ENCODE data around the gene ICE2. TPM values are rescaled to one million over a fixed set of nuclear protein-coding genes. Genes with fewer than 3 reads are reported as not detected.

ICE2 gene
- total RNA-seq, 5 donors from 2014 or later (not counting 1 experiment from before 2014, with no cell fraction given): 47.4 to 68.7 (median 52.4) TPM

GRCh38 chr15:60486742-60487141 lies 7.8 kb upstream of the ICE2 start:
- H3K4me1 Mint-ChIP-seq: peaks cover 32 to 42% (median 40%) of the 10 kb centered on the region in 3 donors
- H3K27ac Mint-ChIP-seq: no peak overlapping the region
- peaks cover 5% of the 10 kb centered on the region for H3K36me3 Mint-ChIP-seq
- Histone ChIP-seq H3K36me3 (ENCODE audit: control insufficient read depth in 2 of 2, extremely low read depth in 1 of 2, insufficient read depth in 1 of 2, low read length in 1 of 2) (peaks cover 0 to 6% of the 10 kb centered on the region in 2 donors), H3K9me3 (no peaks in the 10 kb centered on the region), H3K4me1 (ENCODE audit: control insufficient read depth in 1 of 2, extremely low read depth in 1 of 2, insufficient read depth in 2 of 2, low read length in 2 of 2) (no peaks in the 10 kb centered on the region), H3K27ac (ENCODE audit: low read length) (no peak overlapping the region), H3K27me3 (replicated peaks in 1 of 2; ENCODE audit: control insufficient read depth in 2 of 2, extremely low read depth in 1 of 2, insufficient read depth in 2 of 2, low read length in 1 of 2) (no peaks in the 10 kb centered on the region), H3K4me3 (ENCODE audit: control insufficient read depth in 1 of 2, extremely low read depth in 1 of 2, low read length in 1 of 2) (no peak overlapping the region)
- no CpG with 5 or more reads among the region's 2 CpGs for WGBS (ENCODE audit: insufficient coverage)
- DNase-seq: no peak
- ChIA-PET CTCF (interaction anchor here in 1 of 2 donors (0.7 kb wide), 1 partner anchor 50 kb away, joined by 4 read pairs; no protein-coding TSS in a partner anchor), POLR2A (interaction anchor here (0.7 to 1.4 kb wide), 2 partner anchors 8 to 31 kb away, joined by 5 to 6 read pairs; no protein-coding TSS in a partner anchor)
- H3K4me3 Mint-ChIP-seq: no peak overlapping the region
- H3K27me3 Mint-ChIP-seq: no peaks in the 10 kb centered on the region
- ATAC-seq (replicated peaks in 1 of 4): no peak
- no peaks in the 10 kb centered on the region for H3K9me3 Mint-ChIP-seq

GRCh38 chr15:60485365-60486055 lies 6.6 kb upstream of the ICE2 start:
- no peaks in the 10 kb centered on the region for H3K4me1 ChIP-seq (ENCODE audit: control insufficient read depth in 1 of 2, extremely low read depth in 1 of 2, insufficient read depth in 2 of 2, low read length in 2 of 2)
- ATAC-seq (replicated peaks in 1 of 4) (peak in 1 of 4 experiments; percentile 9), DNase-seq (no peak)
- H3K9me3 ChIP-seq: no peaks in the 10 kb centered on the region
- no peak overlapping the region for H3K4me3 ChIP-seq (ENCODE audit: control insufficient read depth in 1 of 2, extremely low read depth in 1 of 2, low read length in 1 of 2)
- H3K4me1 Mint-ChIP-seq: peaks cover 34 to 45% (median 42%) of the 10 kb centered on the region in 3 donors
- no peak overlapping the region for H3K27ac ChIP-seq (ENCODE audit: low read length)
- no CpG with 5 or more reads among the region's 6 CpGs for WGBS (ENCODE audit: insufficient coverage)
- no peak overlapping the region for H3K27ac Mint-ChIP-seq
- ChIA-PET CTCF (interaction anchor here (0.7 to 1.0 kb wide), 2 partner anchors 36 to 432 kb away, joined by 3 to 4 read pairs; no protein-coding TSS in a partner anchor), POLR2A (interaction anchor here in 1 of 2 donors (0.7 to 1.4 kb wide), 3 partner anchors 9 to 320 kb away, joined by 3 to 6 read pairs (median 4); no protein-coding TSS in a partner anchor)
- H3K36me3 Mint-ChIP-seq: peaks cover 5% of the 10 kb centered on the region
- peaks cover 0 to 3% of the 10 kb centered on the region in 2 donors for H3K36me3 ChIP-seq (ENCODE audit: control insufficient read depth in 2 of 2, extremely low read depth in 1 of 2, insufficient read depth in 1 of 2, low read length in 1 of 2)
- no peaks in the 10 kb centered on the region for H3K9me3 Mint-ChIP-seq
- H3K27me3 ChIP-seq (replicated peaks in 1 of 2; ENCODE audit: control insufficient read depth in 2 of 2, extremely low read depth in 1 of 2, insufficient read depth in 2 of 2, low read length in 1 of 2): no peaks in the 10 kb centered on the region
- no peak overlapping the region for H3K4me3 Mint-ChIP-seq
- no peaks in the 10 kb centered on the region for H3K27me3 Mint-ChIP-seq

DNA sequence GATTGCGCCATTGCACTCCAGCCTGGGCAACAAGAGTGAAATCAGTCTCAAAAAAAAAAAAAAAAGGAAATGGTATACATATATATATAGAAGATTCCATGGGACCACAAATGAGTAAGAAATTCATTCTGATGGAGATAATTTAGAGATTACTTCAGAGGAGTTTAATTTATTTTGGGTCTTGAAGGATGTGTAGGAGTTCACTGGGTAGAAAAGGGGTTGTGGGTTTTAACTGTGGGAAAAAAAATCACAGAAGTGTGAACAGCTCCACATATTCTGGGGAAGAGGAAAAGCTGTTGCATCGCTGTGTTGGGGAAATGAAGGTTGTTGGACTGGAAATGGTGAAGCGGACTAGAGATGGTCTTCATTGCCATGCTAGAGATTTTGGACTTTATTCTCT lies 4.1 kb upstream of the ICE2 start:
- no peaks in the 10 kb centered on the region for H3K9me3 ChIP-seq
- no peak overlapping the region for H3K27ac ChIP-seq (ENCODE audit: low read length)
- no peaks in the 10 kb centered on the region for H3K36me3 Mint-ChIP-seq
- WGBS (ENCODE audit: insufficient coverage): 100% methylated on average over 1 of the region's 3 CpGs
- peaks cover 9 to 11% of the 10 kb centered on the region in 2 experiments for H3K4me1 ChIP-seq (ENCODE audit: control insufficient read depth in 1 of 2, extremely low read depth in 1 of 2, insufficient read depth in 2 of 2, low read length in 2 of 2)
- H3K4me3 ChIP-seq (ENCODE audit: control insufficient read depth in 1 of 2, extremely low read depth in 1 of 2, low read length in 1 of 2): no peak overlapping the region
- no peaks in the 10 kb centered on the region for H3K36me3 ChIP-seq (ENCODE audit: control insufficient read depth in 2 of 2, extremely low read depth in 1 of 2, insufficient read depth in 1 of 2, low read length in 1 of 2)
- ChIA-PET POLR2A (no interaction called here), CTCF (interaction anchor here in 1 of 2 donors (0.6 to 1.0 kb wide), 2 partner anchors 26 to 79 kb away, joined by 3 to 4 read pairs; no protein-coding TSS in a partner anchor)
- ATAC-seq (replicated peaks in 1 of 4) (no peak), DNase-seq (no peak)
- no peaks in the 10 kb centered on the region for H3K9me3 Mint-ChIP-seq
- no peak overlapping the region for H3K4me3 Mint-ChIP-seq
- H3K27ac Mint-ChIP-seq: no peak overlapping the region
- no peaks in the 10 kb centered on the region for H3K27me3 ChIP-seq (replicated peaks in 1 of 2; ENCODE audit: control insufficient read depth in 2 of 2, extremely low read depth in 1 of 2, insufficient read depth in 2 of 2, low read length in 1 of 2)
- peaks cover 56 to 63% (median 56%) of the 10 kb centered on the region in 3 donors for H3K4me1 Mint-ChIP-seq
- no peaks in the 10 kb centered on the region for H3K27me3 Mint-ChIP-seq

GRCh38 chr15:60480888-60481287 lies 1.9 kb upstream of the ICE2 start:
- Mint-ChIP-seq H3K36me3 (peaks cover 4% of the 10 kb centered on the region), H3K4me1 (peaks cover 62 to 77% (median 69%) of the 10 kb centered on the region in 3 donors), H3K27me3 (no peaks in the 10 kb centered on the region), H3K4me3 (peak overlapping the region in 1 of 3 donors; percentile 87), H3K27ac (no peak overlapping the region), H3K9me3 (no peaks in the 10 kb centered on the region)
- Histone ChIP-seq H3K27me3 (replicated peaks in 1 of 2; ENCODE audit: control insufficient read depth in 2 of 2, extremely low read depth in 1 of 2, insufficient read depth in 2 of 2, low read length in 1 of 2) (no peaks in the 10 kb centered on the region), H3K4me1 (ENCODE audit: control insufficient read depth in 1 of 2, extremely low read depth in 1 of 2, insufficient read depth in 2 of 2, low read length in 2 of 2) (peaks cover 13 to 26% of the 10 kb centered on the region in 2 experiments), H3K4me3 (ENCODE audit: control insufficient read depth in 1 of 2, extremely low read depth in 1 of 2, low read length in 1 of 2) (no peak overlapping the region), H3K9me3 (no peaks in the 10 kb centered on the region), H3K36me3 (ENCODE audit: control insufficient read depth in 2 of 2, extremely low read depth in 1 of 2, insufficient read depth in 1 of 2, low read length in 1 of 2) (no peaks in the 10 kb centered on the region), H3K27ac (ENCODE audit: low read length) (no peak overlapping the region)
- no CpG with 5 or more reads among the region's 3 CpGs for WGBS (ENCODE audit: insufficient coverage)
- POLR2A ChIA-PET: no interaction called here
- DNase-seq (no peak), ATAC-seq (replicated peaks in 1 of 4) (no peak)
- CTCF ChIA-PET: no interaction called here

GRCh38 chr15:60480149-60480548 lies 1.2 kb upstream of the ICE2 start:
- ChIA-PET CTCF (interaction anchor here in 1 of 2 donors (0.8 to 1.3 kb wide), 4 partner anchors 8 to 437 kb away, joined by 3 to 6 read pairs (median 6); no protein-coding TSS in a partner anchor), POLR2A (interaction anchor here (0.6 to 1.0 kb wide), 3 partner anchors 41 to 670 kb away, joined by 3 to 5 read pairs (median 4); no protein-coding TSS in a partner anchor)
- no peak for ATAC-seq (replicated peaks in 1 of 4)
- no peak for DNase-seq
- H3K9me3 Mint-ChIP-seq: no peaks in the 10 kb centered on the region
- peak overlapping the region; percentile 87 to 97 (median 93) for H3K4me3 Mint-ChIP-seq
- no CpG with 5 or more reads among the region's 1 CpG for WGBS (ENCODE audit: insufficient coverage)
- Histone ChIP-seq H3K27ac (ENCODE audit: low read length) (peak overlapping the region; percentile 91), H3K4me3 (ENCODE audit: control insufficient read depth in 1 of 2, extremely low read depth in 1 of 2, low read length in 1 of 2) (peak overlapping the region in 1 of 2 donors; percentile 80), H3K4me1 (ENCODE audit: control insufficient read depth in 1 of 2, extremely low read depth in 1 of 2, insufficient read depth in 2 of 2, low read length in 2 of 2) (peaks cover 13 to 26% of the 10 kb centered on the region in 2 experiments), H3K9me3 (no peaks in the 10 kb centered on the region), H3K36me3 (ENCODE audit: control insufficient read depth in 2 of 2, extremely low read depth in 1 of 2, insufficient read depth in 1 of 2, low read length in 1 of 2) (no peaks in the 10 kb centered on the region), H3K27me3 (replicated peaks in 1 of 2; ENCODE audit: control insufficient read depth in 2 of 2, extremely low read depth in 1 of 2, insufficient read depth in 2 of 2, low read length in 1 of 2) (no peaks in the 10 kb centered on the region)
- H3K36me3 Mint-ChIP-seq: peaks cover 4% of the 10 kb centered on the region
- peaks cover 55 to 71% (median 62%) of the 10 kb centered on the region in 3 donors for H3K4me1 Mint-ChIP-seq
- peak overlapping the region; percentile 98 for H3K27ac Mint-ChIP-seq
- H3K27me3 Mint-ChIP-seq: no peaks in the 10 kb centered on the region

GRCh38 chr15:60479361-60480110 lies 594 bp upstream of the ICE2 start:
- peak overlapping the region; percentile 87 to 97 (median 93) for H3K4me3 Mint-ChIP-seq
- peak overlapping the region; percentile 80 to 95 for H3K4me3 ChIP-seq (ENCODE audit: control insufficient read depth in 1 of 2, extremely low read depth in 1 of 2, low read length in 1 of 2)
- WGBS (ENCODE audit: insufficient coverage): 0% methylated on average over 1 of the region's 10 CpGs
- H3K4me1 ChIP-seq (ENCODE audit: control insufficient read depth in 1 of 2, extremely low read depth in 1 of 2, insufficient read depth in 2 of 2, low read length in 2 of 2): peaks cover 13 to 26% of the 10 kb centered on the region in 2 experiments
- H3K27me3 ChIP-seq (replicated peaks in 1 of 2; ENCODE audit: control insufficient read depth in 2 of 2, extremely low read depth in 1 of 2, insufficient read depth in 2 of 2, low read length in 1 of 2): no peaks in the 10 kb centered on the region
- no peaks in the 10 kb centered on the region for H3K36me3 ChIP-seq (ENCODE audit: control insufficient read depth in 2 of 2, extremely low read depth in 1 of 2, insufficient read depth in 1 of 2, low read length in 1 of 2)
- DNase-seq (peak in 3 of 35 experiments; percentile 11 to 43 (median 13)), ATAC-seq (replicated peaks in 1 of 4) (peak; percentile 8 to 19 (median 14))
- ChIA-PET POLR2A (interaction anchor here (0.5 to 1.0 kb wide), 5 partner anchors 31 to 670 kb away, joined by 3 to 15 read pairs (median 4); no protein-coding TSS in a partner anchor), CTCF (interaction anchor here in 1 of 2 donors (0.8 to 1.3 kb wide), 4 partner anchors 9 to 437 kb away, joined by 3 to 6 read pairs (median 6); no protein-coding TSS in a partner anchor)
- peak overlapping the region; percentile 98 for H3K27ac Mint-ChIP-seq
- peaks cover 54 to 72% (median 64%) of the 10 kb centered on the region in 3 donors for H3K4me1 Mint-ChIP-seq
- H3K9me3 ChIP-seq: no peaks in the 10 kb centered on the region
- H3K9me3 Mint-ChIP-seq: no peaks in the 10 kb centered on the region
- peak overlapping the region; percentile 91 for H3K27ac ChIP-seq (ENCODE audit: low read length)
- peaks cover 10% of the 10 kb centered on the region for H3K36me3 Mint-ChIP-seq
- no peaks in the 10 kb centered on the region for H3K27me3 Mint-ChIP-seq

All from T-cell (primary cell).